ENCODE data around the gene PLCXD1.

Gene PLCXD1

GRCh38 chrX:352582-353314, 71.6 kb downstream of the PLCXD1 start:
- DNase-seq = no peak

Measured in DMS79 treated with DMSO at 0.1 percent for 48 hours (cell line).